SK-N-SH treated with all-trans-retinoic acid at 6 μM for 48 hours (cell line): ENCODE data around the gene DPF3.

Experiments
- ATAC-seq: fragments of 200-7000 bp; cut with Tn5 transposase; 3 replicates; pipeline ENCODE4 v1.9.1; 2020; ENCODE audit warnings: mild to moderate bottlenecking, moderate library complexity
- ARNTL ChIP-seq: fragments of 450-650 bp; formaldehyde crosslinking; IDR thresholded peaks from 2 replicates; pipeline ENCODE4 v1.5.0; 2020; ENCODE audit warnings: low read depth, mild to moderate bottlenecking, moderate library complexity, borderline replicate concordance
- BACH2 ChIP-seq: fragments of 250-450 bp; sonication (Bioruptor Pico); IDR thresholded peaks from 2 replicates; pipeline ENCODE4 v1.9.0; 2021; ENCODE audit warnings: mild to moderate bottlenecking, borderline replicate concordance
- CREB5 ChIP-seq: fragments of 250-450 bp; sonication (Bioruptor Pico); IDR thresholded peaks from 2 replicates; pipeline ENCODE4 v1.5.1; 2020; ENCODE audit warnings: low read depth, mild to moderate bottlenecking, moderate library complexity
- CSDC2 ChIP-seq: fragments of 250-450 bp; sonication (Bioruptor Pico); IDR thresholded peaks from 2 replicates; pipeline ENCODE4 v1.5.0; 2020; ENCODE audit warnings: mild to moderate bottlenecking, moderate library complexity
- CSRNP3 ChIP-seq: fragments of 250-450 bp; sonication (Bioruptor Pico); IDR thresholded peaks from 2 replicates; pipeline ENCODE4 v1.5.1; 2021; ENCODE audit warnings: mild to moderate bottlenecking, moderate library complexity
- ESRRG ChIP-seq: fragments of 250-450 bp; sonication (Bioruptor Pico); IDR thresholded peaks from 2 replicates; pipeline ENCODE4 v1.6.1; 2021; ENCODE audit warnings: mild to moderate bottlenecking
- GLIS3 ChIP-seq: fragments of 250-450 bp; sonication (Bioruptor Pico); IDR thresholded peaks from 2 replicates; pipeline ENCODE4 v1.5.0; 2020; ENCODE audit warnings: mild to moderate bottlenecking, moderate library complexity
- ISL1 ChIP-seq: fragments of 250-450 bp; sonication (Bioruptor Pico); IDR thresholded peaks from 2 replicates; pipeline ENCODE4 v2.1.2; 2022; ENCODE audit warnings: mild to moderate bottlenecking, moderate library complexity
- OSR1 ChIP-seq: fragments of 250-450 bp; sonication (Bioruptor Pico); IDR thresholded peaks from 2 replicates; pipeline ENCODE4 v1.8.0; 2022; ENCODE audit warnings: moderate library complexity, mild to moderate bottlenecking, inconsistent platforms
- PATZ1 ChIP-seq: fragments of 250-450 bp; sonication (Bioruptor Pico); IDR thresholded peaks from 2 replicates; pipeline ENCODE4 v1.8.0; 2020; ENCODE audit warnings: mild to moderate bottlenecking, moderate library complexity, borderline replicate concordance
- POU6F1 ChIP-seq: fragments of 250-450 bp; sonication (Bioruptor Pico); IDR thresholded peaks from 2 replicates; pipeline ENCODE4 v1.8.0; 2021; ENCODE audit warnings: low read depth, mild to moderate bottlenecking, moderate library complexity, borderline replicate concordance
- PPARA ChIP-seq: fragments of 250-450 bp; sonication (Bioruptor Pico); IDR thresholded peaks from 2 replicates; pipeline ENCODE4 v1.5.0; 2020; ENCODE audit warnings: mild to moderate bottlenecking, borderline replicate concordance
- RARB ChIP-seq: fragments of 250-450 bp; sonication (Bioruptor Pico); IDR thresholded peaks from 2 replicates; pipeline ENCODE4 v1.8.0; 2021; ENCODE audit warnings: mild to moderate bottlenecking, moderate library complexity
- SNAI2 ChIP-seq: fragments of 250-450 bp; sonication (Bioruptor Pico); IDR thresholded peaks from 2 replicates; pipeline ENCODE4 v1.5.0; 2020; ENCODE audit warnings: mild to moderate bottlenecking, moderate library complexity
- TCF4 ChIP-seq: fragments of 250-450 bp; sonication (Bioruptor Pico); IDR thresholded peaks from 2 replicates; pipeline ENCODE4 v1.8.0; 2021; ENCODE audit warnings: mild to moderate bottlenecking, moderate library complexity, borderline replicate concordance
- TOX ChIP-seq: fragments of 250-450 bp; sonication (Bioruptor Pico); IDR thresholded peaks from 2 replicates; pipeline ENCODE4 v1.8.0; 2021; ENCODE audit warnings: mild to moderate bottlenecking, moderate library complexity, borderline replicate concordance
- TSHZ2 ChIP-seq: fragments of 250-450 bp; sonication (Bioruptor Pico); IDR thresholded peaks from 2 replicates; pipeline ENCODE4 v1.5.0; 2020; ENCODE audit warnings: mild to moderate bottlenecking, moderate library complexity
- ZFP3 ChIP-seq: fragments of 250-450 bp; sonication (Bioruptor Pico); IDR thresholded peaks from 2 replicates; pipeline ENCODE4 v1.5.0; 2020; ENCODE audit warnings: mild to moderate bottlenecking, moderate library complexity
- ZFP30 ChIP-seq: fragments of 450-650 bp; formaldehyde crosslinking; IDR thresholded peaks from 2 replicates; pipeline ENCODE4 v1.5.0; 2022; ENCODE audit warnings: mild to moderate bottlenecking, moderate library complexity
- ZNF565 ChIP-seq: fragments of 450-650 bp; formaldehyde crosslinking; conservative IDR thresholded peaks from 2 replicates; pipeline ENCODE4 v1.5.0; 2020; ENCODE audit warnings: low read depth, mild to moderate bottlenecking, moderate library complexity
- ZNF70 ChIP-seq: fragments of 450-650 bp; formaldehyde crosslinking; IDR thresholded peaks from 2 replicates; pipeline ENCODE4 v1.5.0; 2020; ENCODE audit warnings: mild to moderate bottlenecking, moderate library complexity
- ZNF8 ChIP-seq: fragments of 450-650 bp; formaldehyde crosslinking; IDR thresholded peaks from 2 replicates; pipeline ENCODE4 v1.5.0; 2020; ENCODE audit warnings: mild to moderate bottlenecking, moderate library complexity

Gene DPF3

GRCh38 chr14:72675126-72675525, 218.8 kb downstream of the DPF3 start:
- TF ChIP-seq BACH2 (CRISPR knock-in tag) (no peak), POU6F1 (CRISPR knock-in tag) (no peak), ISL1 (CRISPR knock-in tag) (no peak), GLIS3 (CRISPR knock-in tag) (no peak), ZFP30 (no peak), ARNTL (CRISPR knock-in tag) (no peak), ZNF70 (no peak), CSRNP3 (CRISPR knock-in tag) (no peak), ESRRG (no peak), RARB (CRISPR knock-in tag) (no peak), ZFP3 (CRISPR knock-in tag) (no peak), SNAI2 (CRISPR knock-in tag) (no peak), ZNF8 (CRISPR knock-in tag) (no peak), ZNF565 (no peak), TOX (no peak), CREB5 (CRISPR knock-in tag) (no peak), TSHZ2 (CRISPR knock-in tag) (no peak), TCF4 (CRISPR knock-in tag) (no peak), CSDC2 (CRISPR knock-in tag) (no peak), PATZ1 (no peak)
- TF ChIP-seq, all 23 proteins: peak for 0
- no peak for ATAC-seq

GRCh38 chr14:72673179-72673578, 220.7 kb downstream of the DPF3 start:
- TF ChIP-seq OSR1 (no peak), ZNF8 (CRISPR knock-in tag) (no peak), SNAI2 (CRISPR knock-in tag) (no peak), PATZ1 (no peak), PPARA (CRISPR knock-in tag) (no peak)
- no peak for ATAC-seq
